ENCODE measurements around the gene SPDL1.

- TF ChIP-seq POLR2A (IDR thresholded peaks at IDR 0.05; ENCODE audit: low read depth, low read length) (no peak), CTCF (conservative IDR thresholded peaks at IDR 0.05; ENCODE audit: low read depth, low read length) (no peak), MXI1 (IDR thresholded peaks at IDR 0.05; ENCODE audit: borderline replicate concordance, low read depth, low read length) (no peak), NFE2L2 (IDR thresholded peaks at IDR 0.05; ENCODE audit: low read depth, low read length) (no peak), RCOR1 (IDR thresholded peaks at IDR 0.05; ENCODE audit: insufficient replicate concordance, low read length) (no peak), USF2 (IDR thresholded peaks at IDR 0.05; ENCODE audit: low read depth, low read length) (no peak), CEBPB (IDR thresholded peaks at IDR 0.05; ENCODE audit: low read depth, low read length) (no peak), RAD21 (IDR thresholded peaks at IDR 0.05; ENCODE audit: low read length) (no peak)
Measured at GRCh38 chr5:169569513-169569912, 14.1 kb upstream of the SPDL1 start.

Measured in IMR-90 (cell line).